Measurements from ENCODE around the gene PRPF40A.

DNA sequence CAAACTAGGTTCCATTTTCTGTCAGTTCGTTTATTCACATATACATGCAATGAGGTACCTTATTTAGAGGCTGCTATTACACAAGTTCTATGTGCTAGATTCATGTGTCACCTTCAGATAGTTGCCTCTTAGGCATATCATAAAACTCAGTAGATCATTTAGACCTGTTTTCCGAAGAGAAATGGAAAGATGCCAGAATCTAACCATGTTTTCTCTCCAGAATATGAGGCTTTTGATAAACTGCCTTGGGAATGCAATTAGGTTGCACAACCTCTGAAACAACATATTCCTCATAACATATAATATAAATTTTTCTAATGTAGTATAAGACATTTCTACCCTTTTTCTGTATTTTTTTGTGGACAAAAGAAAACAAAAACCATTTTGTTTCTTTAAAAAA is 108.1 kb downstream of the PRPF40A start:
- TF ChIP-seq GATA2 (IDR thresholded peaks at IDR 0.05; ENCODE audit: low read depth, low read length) = no peak
- TF ChIP-seq GATA3 (IDR thresholded peaks at IDR 0.05; ENCODE audit: low read depth, low read length) = no peak
